ENCODE measurements around the gene NKX1-2. TPM values are rescaled to one million over a fixed set of nuclear protein-coding genes. Genes with fewer than 3 reads are reported as not detected.

The NKX1-2 gene
- total RNA-seq, 1 experiment from 2014 or later, result not detected

GRCh38 chr10:124464028-124464965 lies 14.5 kb upstream of the NKX1-2 start:
- ChIA-PET POLR2A (ENCODE audit: low non-redundant PET) (no interaction called here), CTCF (no interaction called here)
- Histone ChIP-seq H3K9me3 (ENCODE audit: low read depth, low read length, poor library complexity, severe bottlenecking) (no peaks in the 10 kb centered on the region), H3K36me3 (ENCODE audit: insufficient read depth, low read length, poor library complexity, severe bottlenecking) (no peaks in the 10 kb centered on the region), H3K4me3 (ENCODE audit: low read depth, low read length, poor library complexity, severe bottlenecking) (no peak overlapping the region), H3K27ac (ENCODE audit: low read depth, low read length, poor library complexity, severe bottlenecking) (no peak overlapping the region), H3K4me1 (ENCODE audit: insufficient read depth, low read length, poor library complexity, severe bottlenecking) (no peaks in the 10 kb centered on the region), H3K27me3 (replicated peaks; ENCODE audit: insufficient read depth, low read depth, low read length, poor library complexity) (no peaks in the 10 kb centered on the region)
- no TSS peak for BruUV-seq (replicated peaks)
- no peak for TF ChIP-seq CTCF (conservative IDR thresholded peaks at IDR 0.05; ENCODE audit: low read depth, low read length)
- TF ChIP-seq EZH2 (IDR thresholded peaks at IDR 0.05; ENCODE audit: borderline replicate concordance, low read depth, low read length, poor library complexity, severe bottlenecking), result no peak
- intact Hi-C loops (cut with micrococcal nuclease; ENCODE audit: unreplicated experiment), result no loop called here
- no peak for DNase-seq (ENCODE audit: low spot score)

GRCh38 chr10:124462348-124462695 lies 12.5 kb upstream of the NKX1-2 start:
- no TSS peak for BruUV-seq (replicated peaks)
- H3K27ac ChIP-seq (ENCODE audit: low read depth, low read length, poor library complexity, severe bottlenecking), result peak overlapping the region; percentile 71
- POLR2A ChIA-PET (ENCODE audit: low non-redundant PET), result no interaction called here
- CTCF ChIA-PET, result no interaction called here
- TF ChIP-seq CTCF (conservative IDR thresholded peaks at IDR 0.05; ENCODE audit: low read depth, low read length) (no peak), EZH2 (IDR thresholded peaks at IDR 0.05; ENCODE audit: borderline replicate concordance, low read depth, low read length, poor library complexity, severe bottlenecking) (no peak)
- no peaks in the 10 kb centered on the region for H3K27me3 ChIP-seq (replicated peaks; ENCODE audit: insufficient read depth, low read depth, low read length, poor library complexity)
- H3K9me3 ChIP-seq (ENCODE audit: low read depth, low read length, poor library complexity, severe bottlenecking), result no peaks in the 10 kb centered on the region
- H3K4me3 ChIP-seq (ENCODE audit: low read depth, low read length, poor library complexity, severe bottlenecking), result peak overlapping the region; percentile 79
- intact Hi-C loops (cut with micrococcal nuclease; ENCODE audit: unreplicated experiment), result no loop called here
- no peaks in the 10 kb centered on the region for H3K4me1 ChIP-seq (ENCODE audit: insufficient read depth, low read length, poor library complexity, severe bottlenecking)
- no peak for DNase-seq (ENCODE audit: low spot score)
- no peaks in the 10 kb centered on the region for H3K36me3 ChIP-seq (ENCODE audit: insufficient read depth, low read length, poor library complexity, severe bottlenecking)

- POLR2A ChIA-PET (ENCODE audit: low non-redundant PET), result interaction anchor here (0.6 to 0.8 kb wide), 3 partner anchors 43 to 146 kb away, joined by 3 read pairs; no protein-coding TSS in a partner anchor
- intact Hi-C loops (cut with micrococcal nuclease; ENCODE audit: unreplicated experiment), result no loop called here
- Histone ChIP-seq H3K27ac (ENCODE audit: low read depth, low read length, poor library complexity, severe bottlenecking) (peak within 1 kb of the TSS; percentile 71), H3K4me3 (ENCODE audit: low read depth, low read length, poor library complexity, severe bottlenecking) (peak within 1 kb of the TSS; percentile 79), H3K4me1 (ENCODE audit: insufficient read depth, low read length, poor library complexity, severe bottlenecking) (no peaks in the 10 kb centered on the region), H3K27me3 (replicated peaks; ENCODE audit: insufficient read depth, low read depth, low read length, poor library complexity) (peaks cover 1% of the 10 kb centered on the region), H3K36me3 (ENCODE audit: insufficient read depth, low read length, poor library complexity, severe bottlenecking) (no peaks in the 10 kb centered on the region), H3K9me3 (ENCODE audit: low read depth, low read length, poor library complexity, severe bottlenecking) (no peaks in the 10 kb centered on the region)
- no peak for TF ChIP-seq CTCF (conservative IDR thresholded peaks at IDR 0.05; ENCODE audit: low read depth, low read length)
- BruUV-seq (replicated peaks), result no TSS peak
- DNase-seq (ENCODE audit: low spot score), result peak; percentile 92
- CTCF ChIA-PET, result interaction anchor here (0.8 kb wide), 1 partner anchor 281 kb away, joined by 3 read pairs; no protein-coding TSS in a partner anchor
Measured at GRCh38 chr10:124461642-124462347, 12.0 kb upstream of the NKX1-2 start, which contains the start of gene LHPP. LHPP (plus strand) TSS chr10:124461823; CDS start chr10:124461863, 40 bp downstream.
